GM12872 (cell line): Measurements from ENCODE around the gene GABARAP.
A peak's percentile ranks its signal among the peaks of the same experiment; 100 is the strongest.

Experiments used
- TF ChIP-seq, protein P1 (sequence below): IDR thresholded peaks from 3 replicates; pipeline ENCODE4 v1.5.1; 2011; ENCODE audit warnings: low read depth, mild to moderate bottlenecking, low read length, moderate library complexity; ENCODE audit not compliant: insufficient read depth

Gene GABARAP

DNA sequence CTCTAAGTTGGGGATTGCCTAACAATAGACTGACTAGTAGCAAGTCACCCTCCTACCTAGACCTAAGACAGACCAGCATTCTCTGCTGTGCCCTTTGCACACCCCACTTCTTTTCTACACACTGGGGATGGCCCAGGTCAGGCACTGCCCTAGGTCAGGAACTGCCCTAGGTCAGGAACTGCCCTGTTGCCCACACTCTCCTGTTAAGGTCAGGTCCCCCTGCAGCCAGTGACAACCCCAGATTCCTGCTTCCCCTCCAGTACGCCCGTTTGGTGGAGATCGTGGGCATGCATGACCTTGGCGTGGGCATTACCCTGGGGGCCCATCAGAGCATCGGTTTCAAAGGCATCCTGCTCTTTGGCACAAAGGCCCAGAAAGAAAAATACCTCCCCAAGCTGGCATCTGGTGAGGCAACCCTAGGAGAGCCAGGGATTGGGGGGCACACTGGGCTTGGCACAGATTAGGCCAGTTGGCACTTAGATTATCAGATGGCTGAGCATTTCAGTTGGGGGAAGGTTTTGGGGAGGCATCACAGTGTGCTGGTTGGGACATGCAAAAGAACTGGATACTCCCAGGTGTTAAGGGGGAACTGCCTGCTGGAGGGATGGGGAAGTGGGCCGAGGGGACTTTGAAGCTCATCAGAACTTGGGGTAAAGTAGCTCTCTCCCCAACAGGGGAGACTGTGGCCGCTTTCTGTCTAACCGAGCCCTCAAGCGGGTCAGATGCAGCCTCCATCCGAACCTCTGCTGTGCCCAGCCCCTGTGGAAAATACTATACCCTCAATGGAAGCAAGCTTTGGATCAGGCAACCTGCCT lies 20.8 kb downstream of the GABARAP start:
- TF ChIP-seq, protein P1, sequence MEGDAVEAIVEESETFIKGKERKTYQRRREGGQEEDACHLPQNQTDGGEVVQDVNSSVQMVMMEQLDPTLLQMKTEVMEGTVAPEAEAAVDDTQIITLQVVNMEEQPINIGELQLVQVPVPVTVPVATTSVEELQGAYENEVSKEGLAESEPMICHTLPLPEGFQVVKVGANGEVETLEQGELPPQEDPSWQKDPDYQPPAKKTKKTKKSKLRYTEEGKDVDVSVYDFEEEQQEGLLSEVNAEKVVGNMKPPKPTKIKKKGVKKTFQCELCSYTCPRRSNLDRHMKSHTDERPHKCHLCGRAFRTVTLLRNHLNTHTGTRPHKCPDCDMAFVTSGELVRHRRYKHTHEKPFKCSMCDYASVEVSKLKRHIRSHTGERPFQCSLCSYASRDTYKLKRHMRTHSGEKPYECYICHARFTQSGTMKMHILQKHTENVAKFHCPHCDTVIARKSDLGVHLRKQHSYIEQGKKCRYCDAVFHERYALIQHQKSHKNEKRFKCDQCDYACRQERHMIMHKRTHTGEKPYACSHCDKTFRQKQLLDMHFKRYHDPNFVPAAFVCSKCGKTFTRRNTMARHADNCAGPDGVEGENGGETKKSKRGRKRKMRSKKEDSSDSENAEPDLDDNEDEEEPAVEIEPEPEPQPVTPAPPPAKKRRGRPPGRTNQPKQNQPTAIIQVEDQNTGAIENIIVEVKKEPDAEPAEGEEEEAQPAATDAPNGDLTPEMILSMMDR: no peak

DNA sequence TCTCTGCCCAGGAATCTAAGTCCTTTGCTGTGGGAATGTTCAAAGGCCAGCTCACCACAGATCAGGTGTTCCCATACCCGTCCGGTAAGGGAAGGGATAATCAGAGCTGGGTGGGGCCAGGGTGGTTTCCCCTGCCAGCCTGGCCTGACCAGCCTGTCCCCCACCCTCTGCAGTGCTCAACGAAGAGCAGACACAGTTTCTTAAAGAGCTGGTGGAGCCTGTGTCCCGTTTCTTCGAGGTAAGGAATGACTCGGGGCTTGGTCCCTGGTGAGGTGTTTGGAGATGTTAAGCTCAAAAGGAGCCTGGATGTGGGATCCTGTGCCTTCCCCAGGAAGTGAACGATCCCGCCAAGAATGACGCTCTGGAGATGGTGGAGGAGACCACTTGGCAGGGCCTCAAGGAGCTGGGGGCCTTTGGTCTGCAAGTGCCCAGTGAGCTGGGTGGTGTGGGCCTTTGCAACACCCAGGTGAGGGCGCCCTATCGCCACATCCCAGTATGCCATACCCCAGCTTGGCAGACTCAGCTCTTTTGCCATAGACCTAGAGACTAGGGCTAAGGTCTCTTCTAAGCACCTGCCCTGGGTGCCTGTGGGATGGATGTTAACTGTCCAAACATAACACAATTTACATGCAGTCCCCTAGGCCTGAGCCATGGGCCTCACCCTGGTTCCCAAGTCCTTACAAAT lies 21.5 kb downstream of the GABARAP start:
- TF ChIP-seq, protein P1: peak; percentile 70

DNA sequence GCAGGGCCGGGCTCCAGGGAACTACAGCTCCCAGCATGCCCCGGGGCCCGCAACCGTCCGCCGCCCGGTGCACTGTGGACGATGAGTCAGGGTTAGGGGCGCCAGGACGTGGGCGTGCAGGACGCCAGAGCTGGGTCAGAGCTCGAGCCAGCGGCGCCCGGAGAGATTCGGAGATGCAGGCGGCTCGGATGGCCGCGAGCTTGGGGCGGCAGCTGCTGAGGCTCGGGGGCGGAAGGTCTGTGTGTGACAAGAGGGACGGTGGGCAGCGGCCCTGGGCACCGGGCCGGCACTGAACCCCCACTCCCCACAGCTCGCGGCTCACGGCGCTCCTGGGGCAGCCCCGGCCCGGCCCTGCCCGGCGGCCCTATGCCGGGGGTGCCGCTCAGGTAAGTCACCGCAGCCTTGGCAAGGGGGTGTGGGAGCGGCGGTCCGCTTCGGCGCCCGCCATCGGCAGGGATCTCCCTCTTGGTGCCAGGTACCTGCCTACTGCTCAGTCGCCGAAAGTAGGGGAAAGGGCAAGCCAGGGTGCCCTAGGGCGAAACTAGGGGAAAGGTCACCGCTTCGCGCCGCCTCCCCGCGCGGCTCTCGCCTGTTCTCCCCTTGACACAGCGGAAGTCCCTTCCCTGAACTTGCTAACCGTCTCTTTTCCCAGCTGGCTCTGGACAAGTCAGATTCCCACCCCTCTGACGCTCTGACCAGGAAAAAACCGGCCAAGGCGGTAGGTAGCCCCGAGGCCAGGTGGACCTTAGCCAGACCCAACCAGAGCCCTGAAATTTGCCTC lies 22.2 kb downstream of the GABARAP start, which contains the start of the genes ACADVL and DLG4:
Gene ACADVL, plus strand, starts transcription at position 127 of the 781 bp plus-strand sequence. Its CDS starts 47 bp downstream, at position 174.
Gene DLG4, minus strand, starts transcription at position 25 of the 781 bp plus-strand sequence.
- TF ChIP-seq, protein P1: no peak

DNA sequence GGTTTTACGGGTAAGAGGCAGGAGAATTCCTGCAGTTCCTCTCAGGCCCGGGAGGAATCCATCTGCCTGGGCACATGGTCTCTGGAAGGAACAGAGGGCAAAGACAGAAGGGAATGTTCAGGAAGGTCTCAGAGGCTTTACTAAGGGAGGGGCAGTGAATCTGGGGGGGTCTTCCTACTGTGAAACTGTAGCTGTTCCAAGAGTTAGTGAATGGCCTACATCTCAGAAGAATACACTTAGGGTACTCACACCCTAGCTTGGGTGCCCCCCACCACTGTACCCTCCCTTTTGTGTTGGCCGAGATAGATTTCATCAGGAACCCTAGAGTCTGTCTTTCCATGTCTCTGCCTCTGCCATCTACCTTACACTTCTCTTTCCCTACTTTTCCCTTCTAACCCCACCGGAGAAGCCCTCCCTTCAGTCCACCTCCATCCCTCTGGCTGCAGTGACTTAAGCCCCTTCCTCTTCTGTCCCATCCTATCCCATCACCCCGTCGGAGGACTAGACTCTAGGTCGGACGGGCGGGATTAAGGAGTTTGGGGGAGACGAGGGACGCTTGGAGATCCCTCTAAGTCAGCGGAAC lies 22.9 kb downstream of the GABARAP start:
- TF ChIP-seq, protein P1: no peak

DNA sequence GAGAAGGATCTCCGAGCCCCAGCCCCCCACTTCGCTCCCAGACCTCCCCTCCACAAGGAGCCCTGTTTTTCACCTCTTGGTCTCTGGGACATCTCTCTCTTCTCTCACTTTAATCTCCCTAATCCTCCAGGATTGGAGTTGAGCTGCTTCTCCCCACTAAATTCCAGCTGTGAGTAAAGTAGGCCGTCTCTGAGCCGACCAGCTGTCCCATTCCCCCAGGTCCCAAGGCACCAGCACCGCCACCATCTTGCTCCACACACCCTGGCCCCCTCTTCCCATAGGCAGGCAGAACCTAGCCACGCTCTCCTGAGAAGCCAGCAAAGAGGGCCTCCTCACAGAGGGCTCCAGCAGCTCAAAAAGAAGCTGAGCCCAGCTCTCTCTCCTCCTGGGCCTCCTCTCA lies 23.5 kb downstream of the GABARAP start:
- TF ChIP-seq, protein P1: no peak

DNA sequence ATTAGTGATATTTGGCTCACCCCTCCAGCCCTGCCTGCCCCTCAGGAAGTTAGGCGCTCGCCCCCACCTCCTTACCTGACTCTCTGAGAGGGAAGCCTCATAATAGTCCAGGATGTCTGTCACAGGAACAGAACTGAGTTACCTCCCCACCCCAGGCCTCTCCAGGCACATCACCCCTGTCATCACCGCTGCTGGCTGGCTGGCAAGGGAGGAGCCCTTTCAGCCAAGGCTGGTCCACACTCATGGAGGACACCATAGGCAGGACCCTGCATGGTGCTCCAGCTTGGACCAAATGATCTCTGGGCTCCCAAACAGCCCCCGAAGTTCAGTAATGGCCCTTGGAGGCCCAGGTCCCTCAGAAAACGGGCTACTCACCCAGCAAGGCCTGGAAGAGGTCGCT lies 24.1 kb downstream of the GABARAP start:
- TF ChIP-seq, protein P1: no peak
